HG03108 (cell line): ENCODE measurements around the gene ZNF692.
"Not testable (repeated sequence)": the region's sequence is repeated elsewhere in the genome, so short reads cannot be mapped to it uniquely, and the experiment has no call there.

Experiments used
- ATAC-seq: cut with Tn5 transposase; IDR thresholded peaks from one replicate; pipeline ENCODE4 v1.9.1; 2021; ENCODE audit warnings: moderate library complexity; ENCODE audit not compliant: unreplicated experiment

The ZNF692 gene

DNA sequence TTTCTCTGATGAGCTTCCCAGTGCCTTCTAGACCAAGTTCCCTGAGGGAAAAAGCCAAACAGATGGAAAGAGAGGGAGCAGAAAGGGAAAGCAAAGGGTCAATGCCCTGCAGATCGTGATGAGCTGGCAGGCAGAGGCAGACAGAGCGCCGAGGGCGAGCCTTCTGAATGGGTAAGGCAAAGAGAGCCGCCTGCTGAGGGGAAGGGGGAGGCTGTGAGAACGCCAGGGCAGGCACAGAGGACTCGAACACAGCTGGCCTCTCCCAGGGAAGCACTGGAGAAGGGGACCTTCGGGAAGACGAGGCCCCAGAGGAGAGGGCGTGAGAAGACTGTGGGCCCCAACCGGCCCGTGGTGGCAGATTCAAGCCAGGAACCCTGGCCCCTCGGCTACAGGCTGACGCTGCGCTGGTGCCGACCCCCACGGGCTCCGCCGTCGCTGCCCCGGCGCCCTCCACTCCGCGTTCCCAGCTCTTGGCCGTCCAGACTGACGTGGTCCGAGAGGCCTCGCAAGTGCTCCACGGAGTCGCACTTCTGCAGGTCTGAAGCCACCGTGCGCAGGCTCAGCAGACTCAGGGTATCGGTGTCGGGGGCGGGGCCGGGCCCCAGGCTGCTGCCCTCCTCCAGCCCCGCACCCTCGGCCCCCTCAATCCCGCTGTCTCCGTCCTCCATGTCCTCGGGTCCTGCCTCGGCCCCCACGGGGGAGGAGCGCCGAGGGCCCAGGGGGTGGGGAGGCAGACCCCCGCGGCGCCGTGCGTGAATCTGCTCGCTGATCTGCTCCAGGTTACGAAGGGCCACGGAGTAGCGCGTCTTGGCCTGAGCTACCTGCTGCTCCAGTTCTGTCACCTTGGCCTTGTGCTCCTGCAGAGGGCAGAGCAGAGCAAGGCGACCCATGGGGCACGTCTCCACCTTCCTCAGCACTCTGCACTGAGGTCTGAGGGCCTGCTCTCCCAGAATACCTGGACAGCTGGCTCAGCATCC, 47.1 kb downstream of the ZNF692 start:
- no peak for ATAC-seq

DNA sequence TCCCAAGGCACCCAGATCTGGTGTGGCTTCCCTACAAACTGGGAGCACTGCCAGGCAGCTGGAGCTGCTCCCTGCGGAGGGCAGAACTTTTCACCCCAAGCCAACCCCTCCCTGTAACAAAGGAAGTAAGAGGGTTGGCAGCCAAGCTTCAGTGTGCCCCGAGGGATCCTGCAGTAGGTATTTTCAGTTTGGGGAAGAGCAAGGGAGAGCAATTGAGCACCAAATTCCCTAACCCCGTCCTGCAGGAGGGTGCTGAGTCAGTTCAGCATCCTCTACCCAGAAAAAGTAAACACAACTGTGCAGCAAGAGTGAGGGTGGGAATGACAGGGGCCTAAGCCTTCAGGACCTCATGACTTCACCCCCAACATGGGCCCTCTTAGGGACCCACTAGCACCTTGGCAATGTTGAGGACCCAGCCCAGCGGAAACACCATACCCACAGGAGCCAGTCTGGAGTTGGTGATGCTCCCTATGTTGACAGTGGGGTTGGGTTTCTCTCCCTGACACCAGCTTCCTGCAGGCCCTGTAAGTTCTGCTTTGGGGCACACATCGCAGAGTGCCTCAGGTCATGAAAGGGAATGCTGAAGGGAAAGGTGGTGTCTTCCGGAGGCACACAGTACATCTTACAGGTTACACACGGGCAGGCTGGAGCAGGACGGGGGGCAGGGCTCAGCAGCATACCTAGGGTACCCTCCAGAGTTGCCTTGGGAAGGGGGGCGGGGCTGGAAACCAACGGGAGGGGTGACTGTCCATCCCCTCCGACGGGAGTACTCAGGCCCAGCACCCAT, 48.0 kb downstream of the ZNF692 start:
- no peak for ATAC-seq

DNA sequence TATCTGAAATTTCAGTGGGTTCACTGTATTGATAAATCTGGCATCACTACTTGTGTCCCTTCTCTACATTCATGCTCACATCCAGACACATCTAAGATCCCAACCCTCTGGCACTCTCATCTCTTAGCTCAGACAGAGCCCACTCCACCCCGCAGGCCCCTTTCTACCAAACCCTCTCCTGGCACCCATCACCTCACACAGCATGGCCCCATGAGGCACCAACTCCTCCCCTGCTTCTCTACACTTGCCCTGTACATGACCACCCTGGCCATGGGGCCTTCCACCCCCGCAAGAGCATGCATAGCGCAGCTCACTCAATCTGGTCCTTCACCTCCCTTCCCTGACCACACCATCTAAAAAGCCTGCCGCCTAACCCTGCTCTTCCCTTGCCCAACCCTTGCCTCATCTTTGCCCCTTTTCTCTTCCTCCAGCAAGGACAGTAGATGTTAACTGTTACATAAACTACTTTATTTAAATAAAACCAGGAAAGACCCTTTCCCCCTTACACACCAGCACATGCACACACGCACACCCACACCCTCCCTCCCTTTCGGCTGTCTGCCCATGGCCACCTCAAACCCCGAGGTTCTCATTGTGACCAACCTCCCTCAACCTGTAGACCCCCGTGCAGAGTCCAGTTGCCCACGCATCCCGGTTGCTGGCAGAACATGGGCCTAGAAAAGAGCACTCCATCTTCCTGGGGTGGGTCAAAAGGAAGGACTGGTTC, 48.7 kb downstream of the ZNF692 start:
- ATAC-seq: no peak

DNA sequence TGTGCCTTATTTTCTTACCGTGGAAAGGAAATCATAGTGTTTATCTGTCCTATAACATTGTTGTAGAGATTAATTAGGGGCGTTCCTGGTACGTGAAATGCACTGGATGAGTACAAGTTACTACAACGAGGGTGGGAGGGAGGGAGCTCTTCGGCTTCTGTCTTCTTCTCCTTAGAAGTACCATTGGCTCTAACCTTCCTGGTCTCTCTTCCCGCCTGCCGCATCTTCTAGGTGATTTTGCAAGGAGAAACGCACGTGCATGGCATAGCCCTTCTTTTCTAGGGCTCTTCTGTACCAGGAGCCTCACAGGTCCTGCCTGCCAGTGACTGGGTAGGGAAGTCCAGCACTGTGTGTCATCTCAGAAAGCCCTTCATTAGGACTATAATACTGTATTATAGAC, 50.0 kb downstream of the ZNF692 start:
- no peak for ATAC-seq

DNA sequence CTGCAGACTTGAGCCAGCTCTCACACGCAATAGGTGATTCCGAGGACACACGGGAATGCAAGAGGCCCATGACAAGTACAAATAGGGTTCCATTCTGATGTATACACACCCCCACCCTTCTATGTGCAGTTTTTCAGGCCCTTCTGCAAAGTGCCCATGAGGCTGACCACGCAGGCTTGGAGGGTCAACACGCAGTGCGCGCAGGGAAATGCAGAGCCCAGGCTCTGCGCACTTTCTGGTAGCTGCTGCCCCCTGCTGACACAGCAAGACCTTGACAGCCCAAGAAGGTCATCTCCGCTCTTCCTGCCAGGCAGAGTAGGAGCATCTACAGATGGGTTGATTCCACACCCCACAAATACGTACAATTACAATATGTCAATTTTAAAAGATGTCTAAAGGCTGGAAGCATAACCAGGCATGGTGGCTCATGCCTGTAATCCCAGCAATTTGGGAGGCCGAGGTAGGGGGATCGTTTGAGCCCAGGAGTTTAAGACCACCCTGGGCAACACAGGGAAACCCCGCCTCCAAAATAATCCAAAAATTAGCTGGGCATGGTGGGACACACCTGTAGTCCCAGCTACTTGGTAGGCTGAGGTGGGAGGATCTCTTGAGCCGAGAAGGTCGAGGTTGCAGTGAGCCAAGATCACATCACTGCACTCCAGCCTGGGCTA, 51.7 kb downstream of the ZNF692 start:
- peak; percentile 43 for ATAC-seq

DNA sequence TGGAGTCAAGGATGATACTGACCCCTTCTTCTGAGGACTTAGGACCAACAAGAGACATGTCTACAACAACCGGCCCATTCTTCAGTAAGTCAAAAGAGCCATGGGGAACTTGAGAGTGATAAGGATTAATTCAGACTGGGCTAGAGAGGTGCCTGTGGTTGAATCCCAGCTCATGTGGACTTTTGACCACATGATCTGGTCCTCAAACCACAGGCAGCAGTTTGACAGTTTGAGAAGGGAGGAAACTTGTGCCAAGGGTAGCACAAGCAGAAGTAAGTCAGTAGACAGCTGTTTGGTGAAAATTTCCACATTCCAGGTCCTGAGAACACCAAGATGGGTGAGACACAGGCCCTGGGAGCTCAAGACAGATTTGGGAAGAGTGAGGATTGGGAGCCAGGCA, 53.0 kb downstream of the ZNF692 start:
- no peak for ATAC-seq

GRCh38 chr1:248804771-248805681, 53.9 kb downstream of the ZNF692 start:
- ATAC-seq: peak; percentile 92

DNA sequence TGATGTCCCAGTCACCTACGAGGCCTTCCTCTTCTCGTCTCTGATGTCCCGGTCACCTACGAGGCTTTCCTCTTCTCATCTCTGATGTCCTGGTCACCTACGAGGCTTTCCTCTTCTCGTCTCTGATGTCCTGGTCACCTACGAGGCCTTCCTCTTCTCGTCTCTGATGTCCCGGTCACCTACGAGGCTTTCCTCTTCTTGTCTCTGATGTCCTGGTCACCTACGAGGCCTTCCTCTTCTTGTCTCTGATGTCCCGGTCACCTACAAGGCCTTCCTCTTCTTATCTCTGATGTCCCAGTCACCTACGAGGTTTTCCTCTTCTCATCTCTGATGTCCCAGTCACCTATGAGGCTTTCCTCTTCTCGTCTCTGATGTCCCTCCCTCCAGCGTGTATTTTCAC, 55.4 kb downstream of the ZNF692 start:
- not testable (repeated sequence) for ATAC-seq

DNA sequence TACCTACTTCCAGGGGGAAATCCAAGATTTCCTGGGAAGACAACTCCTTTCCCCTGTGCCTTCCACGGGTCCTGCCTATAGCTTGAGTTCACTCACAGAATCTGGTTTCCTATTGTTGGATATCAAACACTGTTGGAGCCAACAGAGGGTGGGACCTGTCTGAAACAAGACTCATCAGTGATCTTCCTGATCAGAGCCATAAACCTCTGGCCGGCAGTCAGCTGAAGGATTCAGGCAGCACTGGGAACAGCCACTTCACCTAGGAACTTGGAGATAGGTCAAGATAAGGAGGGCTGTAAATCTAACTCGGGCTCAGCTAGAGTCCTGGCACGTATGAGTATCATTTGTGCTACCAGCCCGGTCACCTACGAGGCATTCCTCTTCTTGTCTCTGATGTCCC, 56.4 kb downstream of the ZNF692 start:
- no peak for ATAC-seq

GRCh38 chr1:248800459-248800858, 58.4 kb downstream of the ZNF692 start:
- no peak for ATAC-seq
